ENCODE results near the gene RASSF5. TPM values are rescaled to one million over a fixed set of nuclear protein-coding genes. Genes with fewer than 3 reads are reported as not detected.

Gene RASSF5, protein sequence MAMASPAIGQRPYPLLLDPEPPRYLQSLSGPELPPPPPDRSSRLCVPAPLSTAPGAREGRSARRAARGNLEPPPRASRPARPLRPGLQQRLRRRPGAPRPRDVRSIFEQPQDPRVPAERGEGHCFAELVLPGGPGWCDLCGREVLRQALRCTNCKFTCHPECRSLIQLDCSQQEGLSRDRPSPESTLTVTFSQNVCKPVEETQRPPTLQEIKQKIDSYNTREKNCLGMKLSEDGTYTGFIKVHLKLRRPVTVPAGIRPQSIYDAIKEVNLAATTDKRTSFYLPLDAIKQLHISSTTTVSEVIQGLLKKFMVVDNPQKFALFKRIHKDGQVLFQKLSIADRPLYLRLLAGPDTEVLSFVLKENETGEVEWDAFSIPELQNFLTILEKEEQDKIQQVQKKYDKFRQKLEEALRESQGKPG
- total RNA-seq (2022; extraction: Qiagen RNA extraction; ENCODE audit: low read depth): 1.1 to 1.4 TPM (median 1.3 TPM) in 5 replicates

DNA sequence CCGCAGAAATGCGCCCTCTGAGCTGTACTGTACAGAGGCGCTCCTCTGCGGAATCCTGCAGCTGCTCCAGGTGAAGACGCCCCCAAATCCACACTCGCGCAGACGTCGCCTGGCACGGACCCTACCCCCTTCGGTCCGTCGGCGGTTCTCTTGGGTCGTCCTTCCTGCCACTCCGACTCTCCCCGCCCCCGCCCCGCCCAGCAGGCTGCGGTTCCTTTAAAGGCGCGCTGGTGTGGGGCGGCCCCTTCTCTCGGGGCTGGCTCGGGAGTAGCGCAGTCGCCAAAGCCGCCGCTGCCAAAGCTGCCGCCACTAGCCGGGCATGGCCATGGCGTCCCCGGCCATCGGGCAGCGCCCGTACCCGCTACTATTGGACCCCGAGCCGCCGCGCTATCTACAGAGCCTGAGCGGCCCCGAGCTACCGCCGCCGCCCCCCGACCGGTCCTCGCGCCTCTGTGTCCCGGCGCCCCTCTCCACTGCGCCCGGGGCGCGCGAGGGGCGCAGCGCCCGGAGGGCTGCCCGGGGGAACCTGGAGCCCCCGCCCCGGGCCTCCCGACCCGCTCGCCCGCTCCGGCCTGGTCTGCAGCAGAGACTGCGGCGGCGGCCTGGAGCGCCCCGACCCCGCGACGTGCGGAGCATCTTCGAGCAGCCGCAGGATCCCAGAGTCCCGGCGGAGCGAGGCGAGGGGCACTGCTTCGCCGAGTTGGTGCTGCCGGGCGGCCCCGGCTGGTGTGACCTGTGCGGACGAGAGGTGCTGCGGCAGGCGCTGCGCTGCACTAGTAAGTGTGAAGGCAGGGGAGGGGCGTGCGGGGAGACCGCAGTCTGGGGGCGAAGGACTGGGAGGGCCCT lies at the start of gene RASSF5:
Gene RASSF5 (plus strand): TSS at position 248 of the 846 bp plus-strand sequence. CDS start 72 bp downstream, at position 320.

DNA sequence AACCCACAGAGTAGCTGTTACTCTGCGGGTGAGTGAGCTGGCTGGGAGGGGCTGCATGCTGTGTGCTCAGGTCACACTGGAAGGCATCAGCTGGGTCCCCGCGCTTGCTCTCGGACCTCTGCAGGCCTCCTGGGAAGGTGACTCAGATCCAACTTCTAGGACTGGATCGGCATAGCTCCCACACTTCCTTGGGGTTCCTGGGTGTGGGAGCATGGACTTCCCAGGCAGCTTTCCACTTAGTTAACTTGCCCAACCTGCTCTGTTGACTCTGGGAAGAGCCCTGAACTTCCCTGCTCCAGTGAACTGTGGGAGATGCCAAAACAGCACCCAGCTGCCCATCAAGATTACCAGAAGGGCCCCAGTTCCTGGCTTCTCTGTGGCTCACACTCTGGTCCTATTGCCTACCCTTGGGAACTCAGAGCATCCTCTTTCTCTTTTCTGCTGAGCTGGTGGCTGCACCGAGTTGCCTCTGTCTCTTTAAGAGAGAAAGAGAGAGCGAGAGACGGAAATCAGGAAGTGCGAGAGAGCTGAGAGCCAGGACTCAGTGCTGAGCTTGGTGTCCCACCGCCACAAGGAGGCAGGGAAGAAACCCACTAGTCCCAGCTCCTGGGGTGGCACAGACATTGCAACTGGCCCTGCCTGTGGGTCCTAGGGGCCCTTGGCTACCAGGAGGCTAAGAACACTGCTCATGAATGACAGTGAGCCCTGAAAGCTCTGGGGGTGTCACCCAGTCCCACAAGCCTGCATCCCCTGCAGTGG lies 37.2 kb upstream of the RASSF5 start, which contains the start of gene IKBKE:
Gene IKBKE (plus strand): TSS at position 544 of the 759 bp plus-strand sequence. CDS start 2,752 bp downstream, outside the sequence.

DNA sequence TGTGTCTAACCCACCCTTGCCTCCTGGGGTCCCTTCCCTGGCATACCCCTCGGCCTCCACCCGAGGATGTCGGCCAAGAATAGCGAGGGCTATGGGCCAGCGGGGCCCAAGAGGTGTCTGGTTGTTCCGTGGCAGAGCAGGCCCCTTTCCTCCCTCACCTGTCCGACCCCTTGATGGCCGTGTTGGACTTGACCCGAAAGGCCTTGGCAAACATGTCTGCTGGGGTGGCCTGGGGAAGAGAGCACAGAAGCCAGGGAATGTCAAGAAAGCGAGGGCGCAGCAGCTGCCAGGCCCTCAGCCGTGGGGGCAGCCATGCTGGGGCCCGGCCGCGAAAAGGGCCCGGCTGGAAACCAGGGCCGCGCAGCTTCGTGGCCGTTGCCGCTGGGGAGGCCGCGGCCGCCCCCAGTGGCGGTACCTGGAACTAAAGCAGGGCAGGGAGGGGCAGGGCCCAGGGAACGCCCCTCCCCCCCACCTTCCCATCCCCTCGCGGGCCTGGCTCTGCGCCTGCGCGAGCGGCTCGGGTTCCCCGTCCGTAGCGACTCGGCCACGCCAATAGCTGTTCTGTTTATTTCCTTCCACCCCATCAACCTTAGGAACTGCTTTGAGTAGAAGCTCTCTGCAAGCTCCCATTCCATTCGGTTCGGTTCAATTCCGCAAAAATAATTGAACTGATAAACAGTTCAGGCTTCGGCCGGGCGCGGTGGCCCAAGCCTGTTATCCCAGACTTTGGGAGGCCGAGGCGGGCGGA lies 105.0 kb downstream of the RASSF5 start, which contains the start of gene EIF2D:
Gene EIF2D (minus strand): TSS at position 337 of the 748 bp plus-strand sequence. CDS start 123 bp downstream, at position 214.

DNA sequence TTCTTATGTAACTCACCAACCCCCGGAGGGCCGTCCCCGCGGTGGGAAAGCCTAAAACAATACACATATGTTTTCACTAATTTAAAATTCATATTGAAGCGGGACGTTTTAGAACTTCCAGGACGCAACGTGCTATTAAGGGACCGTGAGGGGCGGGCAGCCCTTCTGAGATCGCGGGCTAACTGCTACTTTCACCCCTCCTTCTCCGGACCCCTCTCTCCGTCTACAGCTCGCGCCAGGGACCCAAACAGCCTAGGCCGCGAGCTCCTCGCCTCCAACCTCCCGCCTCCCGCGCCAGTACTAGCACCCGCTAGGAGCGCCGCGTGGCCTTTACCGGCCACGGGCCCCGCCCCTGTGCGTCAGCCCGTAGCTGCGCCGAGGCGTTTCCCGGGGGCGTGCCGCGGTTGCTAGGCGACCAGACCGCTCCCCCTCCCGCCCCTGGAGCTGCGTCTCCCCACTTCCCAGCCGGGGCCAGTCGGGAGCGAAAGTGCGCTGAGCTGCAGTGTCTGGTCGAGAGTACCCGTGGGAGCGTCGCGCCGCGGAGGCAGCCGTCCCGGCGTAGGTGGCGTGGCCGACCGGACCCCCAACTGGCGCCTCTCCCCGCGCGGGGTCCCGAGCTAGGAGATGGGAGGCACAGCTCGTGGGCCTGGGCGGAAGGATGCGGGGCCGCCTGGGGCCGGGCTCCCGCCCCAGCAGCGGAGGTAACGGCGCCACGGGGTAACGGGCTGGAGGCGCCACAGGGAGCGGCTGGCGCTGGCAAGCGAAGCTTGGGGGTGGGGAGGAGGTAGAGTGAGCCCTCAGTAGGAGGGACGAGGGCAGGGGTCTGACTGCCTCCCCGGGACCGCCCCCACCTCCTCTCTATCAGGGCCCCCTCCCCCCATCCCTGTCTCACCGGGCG lies 128.0 kb downstream of the RASSF5 start, which contains the start of gene DYRK3:
Gene DYRK3 (plus strand): TSS at position 457 of the 898 bp plus-strand sequence. CDS start 168 bp downstream, at position 625.

Other genes starting within 250 kb of the RASSF5 start
- gene IKBKE, start 37.1 kb upstream of the RASSF5 start, total RNA-seq (2022; extraction: Qiagen RNA extraction; ENCODE audit: low read depth): 7.4 to 9.5 TPM (median 8.8 TPM) in 5 replicates
- 32.8 to 37.8 TPM (median 36.2 TPM) in 5 replicates for gene EIF2D, start 104.9 kb downstream of the RASSF5 start, total RNA-seq (2022; extraction: Qiagen RNA extraction; ENCODE audit: low read depth)
- gene DYRK3, start 128.0 kb downstream of the RASSF5 start, total RNA-seq (2022; extraction: Qiagen RNA extraction; ENCODE audit: low read depth): 7.8 to 11.8 TPM (median 9.8 TPM) in 5 replicates
- gene MAPKAPK2, start 177.4 kb downstream of the RASSF5 start, total RNA-seq (2022; extraction: Qiagen RNA extraction; ENCODE audit: low read depth): 61.0 to 70.9 TPM (median 65.7 TPM) in 5 replicates

Data from A549 treated with CpdA at 1 μM for 4 hours (cell line).